SK-N-DZ (cell line): ENCODE measurements around the gene CLDN5.

Source experiments
- DNase-seq: peaks from one replicate; pipeline ENCODE4 v3.0.0-alpha.2; 2015; ENCODE audit warnings: low spot score

CLDN5 gene

DNA sequence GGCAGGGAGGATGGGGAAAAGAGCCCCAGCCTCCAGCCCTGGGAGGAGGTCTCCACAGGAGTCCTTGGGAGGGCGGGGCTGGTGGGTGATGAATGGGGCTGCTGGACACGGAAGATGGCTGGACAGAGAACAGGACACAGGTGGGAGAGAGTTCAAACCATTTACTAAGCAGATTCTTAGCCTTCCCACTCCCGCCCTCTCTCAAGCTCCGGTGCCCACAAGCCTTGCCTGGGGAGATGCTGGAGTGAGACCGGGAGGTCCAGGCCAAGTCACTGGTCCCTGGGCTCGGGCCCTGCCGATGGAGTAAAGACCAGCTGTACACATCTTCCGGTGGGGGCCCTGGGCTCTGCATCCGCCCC, 1.4 kb downstream of the CLDN5 start:
- no peak for DNase-seq

GRCh38 chr22:19522190-19522880, 1.9 kb downstream of the CLDN5 start:
- DNase-seq = no peak

- no peak for DNase-seq
These were observed 3.5 kb downstream of the CLDN5 start for GRCh38 chr22:19520566-19521305.

DNA sequence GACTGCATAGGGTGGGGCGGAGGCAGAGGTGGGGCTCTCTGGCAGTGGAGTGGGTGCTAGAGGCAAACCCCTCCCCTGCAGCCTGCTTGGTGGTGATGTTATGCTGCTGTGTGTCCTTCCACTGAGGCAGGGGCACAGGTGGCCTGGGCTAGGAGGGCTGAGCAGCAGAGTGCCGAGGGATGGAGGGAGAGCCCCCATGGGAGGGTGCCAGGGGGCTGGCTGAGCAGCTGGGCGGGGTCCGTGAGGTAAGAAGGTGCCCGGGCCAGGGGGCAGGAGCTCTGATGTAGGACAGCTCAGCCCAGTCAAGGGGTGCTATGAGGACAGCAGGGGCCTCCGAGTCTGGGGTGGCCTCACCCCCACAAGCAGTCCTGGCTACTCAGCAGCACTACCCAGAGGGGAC, 4.2 kb downstream of the CLDN5 start:
- DNase-seq = no peak

GRCh38 chr22:19519041-19519926, 4.9 kb downstream of the CLDN5 start:
- no peak for DNase-seq

- DNase-seq = no peak
These were observed 5.6 kb downstream of the CLDN5 start for GRCh38 chr22:19518635-19519034.

DNA sequence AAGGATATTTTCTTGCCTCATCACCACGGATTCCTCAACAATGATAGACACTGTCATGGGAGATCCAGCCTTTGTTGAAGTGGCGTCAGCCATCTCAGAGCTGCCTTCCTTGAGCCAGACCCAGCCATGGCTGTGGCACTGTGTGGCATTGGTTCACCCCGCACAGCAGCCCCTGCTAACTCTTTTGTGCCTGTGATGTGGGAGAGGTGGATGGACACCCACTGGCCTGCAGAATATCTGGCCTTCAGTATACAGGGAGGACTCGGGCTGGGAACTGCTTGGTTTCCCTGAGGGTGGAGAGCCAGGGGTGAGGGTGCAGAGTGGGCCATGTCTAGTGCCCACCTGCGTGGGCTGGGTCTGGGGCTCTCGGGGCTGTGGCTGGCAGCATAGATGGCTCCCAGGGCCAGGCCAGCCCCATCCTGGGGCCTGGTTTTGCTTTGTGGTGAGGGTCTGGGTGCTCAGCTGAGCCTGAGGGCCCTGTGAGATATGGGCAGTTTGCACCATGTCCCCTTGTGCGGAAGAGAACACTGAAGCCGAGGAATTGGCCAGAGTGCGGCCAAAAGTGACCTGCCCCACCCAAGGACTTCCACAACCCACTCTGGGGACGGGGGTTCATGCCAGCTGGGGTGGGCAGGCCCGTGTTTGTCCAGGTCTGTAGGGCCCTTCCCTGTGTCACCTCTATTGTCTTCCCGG, 6.1 kb downstream of the CLDN5 start:
- no peak for DNase-seq

DNA sequence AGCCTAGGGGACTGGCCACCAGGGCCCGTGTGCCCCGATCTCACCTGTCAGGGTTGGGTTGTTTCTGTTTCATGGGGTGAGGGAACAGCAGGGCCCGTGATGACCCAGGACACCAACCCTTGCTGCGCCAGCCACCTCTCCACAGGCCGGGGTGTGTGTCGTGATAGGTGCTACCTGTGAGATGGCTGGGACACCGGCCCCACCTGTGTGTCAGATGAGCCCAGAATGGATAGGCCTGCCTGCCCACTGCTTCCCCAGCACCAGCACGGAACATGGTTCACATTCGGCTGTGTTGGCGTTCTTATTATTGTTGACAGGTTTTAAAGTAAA, 7.1 kb downstream of the CLDN5 start:
- DNase-seq = no peak

- no peak for DNase-seq
These were observed 7.6 kb downstream of the CLDN5 start for GRCh38 chr22:19516378-19517170.

- no peak for DNase-seq
These were observed 8.4 kb downstream of the CLDN5 start for GRCh38 chr22:19515654-19516377.

GRCh38 chr22:19514831-19515565, 9.2 kb downstream of the CLDN5 start:
- DNase-seq = no peak

- no peak for DNase-seq
These were observed 10.4 kb downstream of the CLDN5 start for GRCh38 chr22:19513823-19514222.

- DNase-seq = no peak
These were observed 13.3 kb downstream of the CLDN5 start for GRCh38 chr22:19510919-19511341.

DNA sequence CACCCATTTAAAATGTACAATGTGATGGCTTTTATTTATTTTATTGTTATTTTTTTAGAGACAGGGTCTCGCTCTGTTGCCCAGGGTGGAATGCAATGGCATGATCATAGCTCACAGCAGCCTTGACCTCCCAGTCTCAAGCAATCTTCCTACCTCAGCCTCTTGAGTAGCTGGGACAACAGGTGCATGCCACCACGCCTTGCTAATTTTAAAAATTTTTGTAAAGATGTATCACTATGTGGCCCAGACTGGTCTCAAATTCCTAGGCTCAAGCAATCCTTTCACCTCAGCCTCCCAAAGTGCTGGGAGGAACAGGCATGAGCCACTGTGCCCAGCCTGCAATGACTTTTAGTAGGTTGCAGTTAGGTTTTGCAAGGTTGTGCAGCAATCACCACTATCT, 14.3 kb downstream of the CLDN5 start:
- DNase-seq = no peak

- no peak for DNase-seq
These were observed 15.0 kb downstream of the CLDN5 start for GRCh38 chr22:19509191-19509590.

GRCh38 chr22:19508024-19508776, 16.0 kb downstream of the CLDN5 start:
- DNase-seq = no peak

- DNase-seq = no peak
These were observed 16.7 kb downstream of the CLDN5 start for GRCh38 chr22:19507534-19507861.

DNA sequence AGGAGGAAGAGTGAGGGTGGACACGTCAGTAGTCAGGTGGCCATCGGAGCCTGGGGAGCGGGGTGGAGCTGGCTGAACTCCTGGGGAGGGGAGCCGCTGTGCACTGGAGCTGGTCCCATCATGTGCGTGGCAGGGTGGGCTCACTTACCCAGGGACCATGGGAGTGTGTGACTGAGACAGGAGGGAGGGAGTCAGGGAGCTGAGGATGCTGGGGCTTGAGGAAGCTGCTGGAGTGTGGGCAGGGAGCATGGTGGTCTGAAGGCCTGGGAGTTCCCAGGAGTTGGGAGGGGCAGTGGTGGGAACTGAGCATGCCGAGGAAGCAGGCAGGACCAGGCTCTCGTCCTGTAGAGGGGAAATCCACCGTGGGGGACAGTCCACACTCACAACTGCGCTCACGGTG, 18.0 kb downstream of the CLDN5 start:
- no peak for DNase-seq

DNA sequence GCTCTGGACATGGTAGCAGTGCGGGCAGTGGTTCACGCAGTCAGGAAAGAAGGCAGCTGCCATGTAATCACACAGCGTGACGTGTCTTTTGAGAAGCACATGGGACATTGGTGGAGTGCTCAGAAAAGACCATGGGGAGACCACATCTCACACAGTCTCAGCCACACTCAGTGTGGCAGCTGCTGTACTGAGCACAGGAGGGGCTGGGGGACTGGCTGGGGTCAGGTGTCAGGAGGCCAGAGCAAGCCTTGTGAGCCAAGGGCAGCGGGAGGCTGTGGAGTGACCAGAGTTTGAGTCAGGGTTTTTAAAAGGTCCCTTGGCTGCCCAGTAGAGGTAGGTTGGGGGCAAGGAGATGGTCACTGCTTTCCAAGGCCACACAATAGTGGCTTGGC, 18.5 kb downstream of the CLDN5 start:
- no peak for DNase-seq
